BJ (cell line): ENCODE measurements around the gene COQ4. TPM values are rescaled to one million over a fixed set of nuclear protein-coding genes. Genes with fewer than 3 reads are reported as not detected.

ENCODE experiments used
- CTCF ChIA-PET: fragments of 350-600 bp; formaldehyde crosslinking; extraction: SDS; loops from one replicate; lab custom pipeline; 2021; ENCODE audit warnings: antibody characterized with exemption, inconsistent platforms; lab: Yijun Ruan, JAX
- POLR2A ChIA-PET: fragments of 300-600 bp; sonication (Branson Sonifier 250); formaldehyde crosslinking; extraction: SDS; loops from one replicate; lab custom pipeline; 2021; ENCODE audit warnings: antibody characterized with exemption; lab: Charles Lee
- DNase-seq: peaks from one replicate; pipeline ENCODE4 v3.0.0-alpha.2; 2011; ENCODE audit warnings: low read depth
- H3K27me3 ChIP-seq: 2 replicates; pipeline ENCODE4 v1.6.0; 2011; ENCODE audit warnings: low read length; ENCODE audit not compliant: control insufficient read depth, insufficient read depth
- H3K36me3 ChIP-seq: 2 replicates; pipeline ENCODE4 v1.5.1; 2011; ENCODE audit warnings: low read length; ENCODE audit not compliant: control insufficient read depth, insufficient read depth
- H3K4me3 ChIP-seq: 2 replicates; pipeline ENCODE4 v1.5.1; 2011; ENCODE audit warnings: low read depth, mild to moderate bottlenecking, control low read depth, low read length
- polyA plus RNA-seq: library from polyadenylated mRNA; depleted of rRNA; stranded (reverse); fragments of >200 nt; gene quantifications from 2 replicates; pipeline ENCODE4 v1.2.3, GENCODE V29; 2011
- TF ChIP-seq, protein P1 (sequence below): IDR thresholded peaks from 2 replicates; pipeline ENCODE4 v1.5.1; 2011; ENCODE audit warnings: low read depth, mild to moderate bottlenecking, control low read depth, inconsistent platforms, low read length, moderate library complexity; ENCODE audit not compliant: insufficient read depth

COQ4 gene
- polyA plus RNA-seq, 1 experiment = 34.6 TPM

GRCh38 chr9:128286440-128286839 is 36.2 kb upstream of the COQ4 start:
- Histone ChIP-seq H3K4me3 (no peak overlapping the region), H3K27me3 (no peaks in the 10 kb centered on the region), H3K36me3 (peaks cover 9% of the 10 kb centered on the region)
- TF ChIP-seq, protein P1, sequence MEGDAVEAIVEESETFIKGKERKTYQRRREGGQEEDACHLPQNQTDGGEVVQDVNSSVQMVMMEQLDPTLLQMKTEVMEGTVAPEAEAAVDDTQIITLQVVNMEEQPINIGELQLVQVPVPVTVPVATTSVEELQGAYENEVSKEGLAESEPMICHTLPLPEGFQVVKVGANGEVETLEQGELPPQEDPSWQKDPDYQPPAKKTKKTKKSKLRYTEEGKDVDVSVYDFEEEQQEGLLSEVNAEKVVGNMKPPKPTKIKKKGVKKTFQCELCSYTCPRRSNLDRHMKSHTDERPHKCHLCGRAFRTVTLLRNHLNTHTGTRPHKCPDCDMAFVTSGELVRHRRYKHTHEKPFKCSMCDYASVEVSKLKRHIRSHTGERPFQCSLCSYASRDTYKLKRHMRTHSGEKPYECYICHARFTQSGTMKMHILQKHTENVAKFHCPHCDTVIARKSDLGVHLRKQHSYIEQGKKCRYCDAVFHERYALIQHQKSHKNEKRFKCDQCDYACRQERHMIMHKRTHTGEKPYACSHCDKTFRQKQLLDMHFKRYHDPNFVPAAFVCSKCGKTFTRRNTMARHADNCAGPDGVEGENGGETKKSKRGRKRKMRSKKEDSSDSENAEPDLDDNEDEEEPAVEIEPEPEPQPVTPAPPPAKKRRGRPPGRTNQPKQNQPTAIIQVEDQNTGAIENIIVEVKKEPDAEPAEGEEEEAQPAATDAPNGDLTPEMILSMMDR = no peak
- CTCF ChIA-PET = interaction anchor here (1.2 to 5.5 kb wide), 2 partner anchors 9 to 55 kb away, joined by 3 to 17 read pairs; no protein-coding TSS in a partner anchor
- POLR2A ChIA-PET = interaction anchor here (1.0 kb wide), 1 partner anchor 9 kb away, joined by 3 read pairs; no protein-coding TSS in a partner anchor
- no peak for DNase-seq

GRCh38 chr9:128288273-128289004 is 34.2 kb upstream of the COQ4 start:
- peaks cover 9% of the 10 kb centered on the region for H3K36me3 ChIP-seq
- no peaks in the 10 kb centered on the region for H3K27me3 ChIP-seq
- CTCF ChIA-PET = interaction anchor here (0.7 to 1.0 kb wide), 2 partner anchors 8 to 41 kb away, joined by 3 read pairs; no protein-coding TSS in a partner anchor
- POLR2A ChIA-PET = no interaction called here
- TF ChIP-seq, protein P1 = no peak
- H3K4me3 ChIP-seq = no peak overlapping the region
- DNase-seq = no peak

DNA sequence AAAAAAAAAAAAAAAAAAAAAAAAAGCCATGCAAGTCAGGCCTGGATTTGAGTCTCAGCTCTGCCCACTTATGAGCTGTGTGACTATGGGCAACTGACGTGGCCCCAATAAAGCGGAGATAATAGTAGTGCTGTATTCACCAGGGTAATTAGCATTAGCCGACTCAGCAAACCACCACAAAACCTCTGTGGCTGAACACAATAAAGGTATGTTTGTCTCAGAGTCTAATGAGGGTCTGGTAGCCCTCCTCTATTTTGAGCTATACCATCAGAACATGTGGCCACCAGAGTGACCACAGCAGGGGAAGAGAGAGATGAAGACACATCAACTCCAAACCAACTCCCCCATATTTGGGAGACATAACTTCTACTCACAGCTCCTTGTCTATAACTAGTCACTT is 30.6 kb upstream of the COQ4 start:
- H3K4me3 ChIP-seq = no peak overlapping the region
- peaks cover 2% of the 10 kb centered on the region for H3K36me3 ChIP-seq
- ChIA-PET CTCF (interaction anchor here (0.6 to 2.7 kb wide), 5 partner anchors 49 to 133 kb away, joined by 3 to 10 read pairs (median 4); partner anchors contain the start of genes CERCAM and CIZ1), POLR2A (no interaction called here)
- no peaks in the 10 kb centered on the region for H3K27me3 ChIP-seq
- DNase-seq = no peak
- TF ChIP-seq, protein P1 = no peak

GRCh38 chr9:128293091-128293490 is 29.5 kb upstream of the COQ4 start:
- peaks cover 2% of the 10 kb centered on the region for H3K36me3 ChIP-seq
- TF ChIP-seq, protein P1 = no peak
- POLR2A ChIA-PET = interaction anchor here (0.7 kb wide), 1 partner anchor 32 kb away, joined by 6 read pairs; no protein-coding TSS in a partner anchor
- CTCF ChIA-PET = interaction anchor here (0.9 to 5.5 kb wide), 5 partner anchors 14 to 127 kb away, joined by 3 to 50 read pairs (median 10); partner anchors contain the start of genes CERCAM and CIZ1
- no peak overlapping the region for H3K4me3 ChIP-seq
- DNase-seq = no peak
- H3K27me3 ChIP-seq = no peaks in the 10 kb centered on the region

DNA sequence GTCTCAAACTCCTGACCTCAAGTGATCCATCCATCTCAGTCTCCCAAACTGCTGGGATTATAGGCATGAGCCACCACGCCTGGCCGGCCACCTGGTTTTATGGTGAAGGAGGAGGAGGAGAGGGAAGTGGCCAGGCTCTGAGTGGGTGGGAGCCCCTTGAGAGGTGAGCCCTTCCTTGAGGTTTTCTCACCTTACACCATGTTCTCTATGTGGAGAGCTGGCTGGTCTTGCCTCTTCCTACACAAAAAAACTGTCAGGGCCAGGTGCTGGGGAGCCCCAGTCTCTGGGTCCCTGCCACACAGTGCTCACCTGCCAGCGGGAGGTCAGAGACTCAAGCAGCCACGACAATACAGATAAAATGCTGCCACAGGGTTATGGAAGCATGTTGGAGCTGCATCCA is 28.5 kb upstream of the COQ4 start:
- DNase-seq = no peak
- POLR2A ChIA-PET = no interaction called here
- Histone ChIP-seq H3K4me3 (no peak overlapping the region), H3K36me3 (no peaks in the 10 kb centered on the region), H3K27me3 (no peaks in the 10 kb centered on the region)
- TF ChIP-seq, protein P1 = no peak
- CTCF ChIA-PET = interaction anchor here (1.6 to 7.0 kb wide), 5 partner anchors 13 to 116 kb away, joined by 3 to 50 read pairs (median 23); no protein-coding TSS in a partner anchor
